AG09309 (cell line): ENCODE data around the gene C9orf78.

Source experiments
- DNase-seq: peaks from one replicate; pipeline ENCODE4 v3.0.0-alpha.2; 2010; ENCODE audit warnings: low read depth
- H3K4me3 ChIP-seq: 2 replicates; pipeline ENCODE4 v1.5.1; 2011; ENCODE audit warnings: mild to moderate bottlenecking, low read depth, low read length, moderate library complexity; ENCODE audit not compliant: control insufficient read depth
- CTCF ChIP-seq: IDR thresholded peaks from 2 replicates; pipeline ENCODE4 v1.5.1; 2011; ENCODE audit warnings: mild to moderate bottlenecking, low read depth, low read length, inconsistent platforms; ENCODE audit not compliant: insufficient read depth, control insufficient read depth; ENCODE audit errors: missing control alignments

C9orf78 gene

GRCh38 chr9:129860653-129861446 lies 25.8 kb upstream of the C9orf78 start:
- no peak for DNase-seq
- TF ChIP-seq CTCF, result no peak
- no peak overlapping the region for H3K4me3 ChIP-seq

GRCh38 chr9:129858167-129858962 lies 23.3 kb upstream of the C9orf78 start:
- no peak for DNase-seq
- no peak overlapping the region for H3K4me3 ChIP-seq
- TF ChIP-seq CTCF, result no peak

DNA sequence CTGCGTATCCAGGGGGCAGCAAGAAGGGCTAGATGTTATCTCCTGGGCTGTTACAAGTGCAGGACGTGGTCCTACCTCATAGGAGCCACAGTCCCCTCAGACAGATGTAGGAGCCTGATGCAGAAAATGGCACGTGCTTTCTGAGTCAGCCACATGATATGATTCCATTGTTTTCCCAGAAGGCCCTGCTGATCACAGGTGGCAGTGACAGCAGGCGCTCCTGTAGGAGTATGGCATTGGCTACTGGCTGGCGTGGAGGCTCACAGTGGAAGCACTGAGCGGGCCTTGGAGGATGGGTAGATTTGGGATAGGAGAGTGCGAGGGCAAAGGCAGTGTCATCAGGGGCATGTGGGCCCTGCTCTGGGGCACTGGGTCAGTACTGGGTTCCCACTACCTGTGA lies 22.1 kb upstream of the C9orf78 start:
- no peak overlapping the region for H3K4me3 ChIP-seq
- DNase-seq, result no peak
- TF ChIP-seq CTCF, result no peak

- H3K4me3 ChIP-seq, result no peak overlapping the region
- DNase-seq, result no peak
- no peak for TF ChIP-seq CTCF
Measured at GRCh38 chr9:129854588-129855110, 19.6 kb upstream of the C9orf78 start.

DNA sequence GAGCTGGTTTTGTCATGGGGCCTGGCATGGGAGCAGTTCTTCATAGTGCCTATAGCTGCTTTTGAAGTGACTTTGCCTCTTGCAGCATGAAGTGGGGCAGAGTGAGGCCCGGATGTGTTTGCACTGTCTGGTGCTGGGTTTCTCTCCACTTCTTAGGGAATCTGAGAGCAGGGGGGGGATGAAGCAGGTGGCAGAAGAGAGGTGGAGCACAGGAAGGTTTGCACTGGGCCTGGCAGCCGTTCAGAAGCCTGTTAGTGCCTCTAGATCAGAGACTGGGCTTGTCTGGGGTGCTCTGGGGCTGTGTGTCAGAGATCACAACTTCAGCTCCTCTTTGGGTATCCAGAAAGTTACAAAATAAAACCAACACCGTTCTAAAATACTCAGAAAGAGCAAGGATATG lies 18.5 kb upstream of the C9orf78 start:
- no peak overlapping the region for H3K4me3 ChIP-seq
- no peak for TF ChIP-seq CTCF
- DNase-seq, result no peak

GRCh38 chr9:129852579-129852978 lies 17.5 kb upstream of the C9orf78 start:
- no peak for DNase-seq
- TF ChIP-seq CTCF, result no peak
- no peak overlapping the region for H3K4me3 ChIP-seq
